Tibial nerve (tissue), 3 donors: ENCODE data around the gene SPATA46.

Experiments used
- POLR2A ChIP-seq, 2 donors: fragments of 450-650 bp; IDR thresholded peaks; one replicate each; pipeline ENCODE4 v1.6.1; 2017; ENCODE audit warnings: antibody characterized with exemption in 2 of 2, mild to moderate bottlenecking in 2 of 2, moderate library complexity in 2 of 2
- TF ChIP-seq, protein P1 (sequence below), 5 experiments: fragments of 200-600 bp in 3 of 5; fragments of 450-650 bp in 2 of 5; sonication (generic) in 3 of 5; IDR thresholded peaks; one replicate each; pipeline ENCODE4 v1.5.1; 2016 to 2019; ENCODE audit warnings: antibody characterized with exemption in 5 of 5, mild to moderate bottlenecking in 3 of 5, moderate library complexity in 2 of 5

GRCh38 chr1:162381941-162382750 lies 5.5 kb upstream of the SPATA46 start:
- no peak for TF ChIP-seq POLR2A (IDR thresholded peaks at IDR 0.05)
- TF ChIP-seq, protein P1, sequence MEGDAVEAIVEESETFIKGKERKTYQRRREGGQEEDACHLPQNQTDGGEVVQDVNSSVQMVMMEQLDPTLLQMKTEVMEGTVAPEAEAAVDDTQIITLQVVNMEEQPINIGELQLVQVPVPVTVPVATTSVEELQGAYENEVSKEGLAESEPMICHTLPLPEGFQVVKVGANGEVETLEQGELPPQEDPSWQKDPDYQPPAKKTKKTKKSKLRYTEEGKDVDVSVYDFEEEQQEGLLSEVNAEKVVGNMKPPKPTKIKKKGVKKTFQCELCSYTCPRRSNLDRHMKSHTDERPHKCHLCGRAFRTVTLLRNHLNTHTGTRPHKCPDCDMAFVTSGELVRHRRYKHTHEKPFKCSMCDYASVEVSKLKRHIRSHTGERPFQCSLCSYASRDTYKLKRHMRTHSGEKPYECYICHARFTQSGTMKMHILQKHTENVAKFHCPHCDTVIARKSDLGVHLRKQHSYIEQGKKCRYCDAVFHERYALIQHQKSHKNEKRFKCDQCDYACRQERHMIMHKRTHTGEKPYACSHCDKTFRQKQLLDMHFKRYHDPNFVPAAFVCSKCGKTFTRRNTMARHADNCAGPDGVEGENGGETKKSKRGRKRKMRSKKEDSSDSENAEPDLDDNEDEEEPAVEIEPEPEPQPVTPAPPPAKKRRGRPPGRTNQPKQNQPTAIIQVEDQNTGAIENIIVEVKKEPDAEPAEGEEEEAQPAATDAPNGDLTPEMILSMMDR (IDR thresholded peaks at IDR 0.05), result no peak
